Iris pigment epithelial cell (primary cell): ENCODE measurements around the gene SLA2.
"Not testable (repeated sequence)": the region's sequence is repeated elsewhere in the genome, so short reads cannot be mapped to it uniquely, and the experiment has no call there.

Experiments used
- DNase-seq: peaks from one replicate; pipeline ENCODE4 v3.0.0-alpha.2; 2011; ENCODE audit warnings: low read depth

Gene SLA2

DNA sequence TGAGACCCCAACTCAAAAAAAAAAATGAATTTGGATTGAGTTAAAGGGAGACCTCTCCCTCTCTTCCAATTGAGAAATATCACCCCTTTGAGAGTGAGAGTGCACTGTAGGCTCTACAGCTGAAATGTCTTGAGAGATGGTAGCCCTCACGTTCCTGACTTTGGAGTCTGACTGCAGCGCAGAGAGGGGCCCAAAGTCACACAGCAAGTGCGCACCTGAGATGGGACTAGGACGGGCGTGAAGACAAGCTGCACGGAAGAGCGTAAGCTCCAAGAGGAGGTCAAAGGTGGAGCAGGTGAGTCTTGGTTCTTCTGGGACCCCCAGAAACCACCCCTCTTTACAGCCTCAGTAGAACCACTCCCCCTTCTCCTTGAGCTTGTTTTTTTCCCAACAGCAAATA lies 643 bp downstream of the SLA2 start:
- no peak for DNase-seq

GRCh38 chr20:36644706-36645095 lies 1.3 kb downstream of the SLA2 start:
- DNase-seq = no peak

DNA sequence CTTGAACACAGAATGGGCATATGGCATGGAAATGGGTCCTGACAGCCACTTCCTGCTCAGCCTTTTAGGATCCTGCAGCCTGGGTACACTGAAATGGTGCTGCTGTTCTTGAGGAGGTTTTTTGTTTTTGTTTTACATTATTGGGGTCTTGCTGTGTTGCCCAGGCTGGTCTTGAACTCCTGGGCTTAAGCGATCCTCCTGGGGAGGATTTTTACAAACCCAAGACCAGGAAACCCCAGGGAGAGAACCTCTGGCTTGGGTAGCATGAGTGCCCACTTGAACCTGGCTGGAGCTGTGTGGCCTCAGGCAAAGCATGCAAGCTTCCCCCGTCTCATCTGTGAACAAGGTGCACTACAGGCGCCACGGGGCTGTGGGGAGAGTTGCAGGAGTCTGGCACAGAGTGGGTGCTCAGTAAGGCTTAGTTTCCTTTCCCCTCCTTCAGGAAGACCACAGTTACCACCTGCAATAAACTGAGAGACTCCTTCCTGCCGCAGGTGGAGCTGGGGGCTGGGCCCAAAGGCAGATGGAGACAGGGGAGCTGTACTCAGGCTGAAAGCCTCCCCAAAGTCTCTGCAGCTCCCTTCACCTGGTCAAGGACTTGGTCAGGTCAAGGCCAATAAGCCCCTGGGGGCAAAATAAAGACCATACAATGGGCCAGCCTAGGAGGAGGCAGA lies 1.8 kb downstream of the SLA2 start:
- no peak for DNase-seq

GRCh38 chr20:36642136-36642535 lies 3.9 kb downstream of the SLA2 start:
- no peak for DNase-seq

DNA sequence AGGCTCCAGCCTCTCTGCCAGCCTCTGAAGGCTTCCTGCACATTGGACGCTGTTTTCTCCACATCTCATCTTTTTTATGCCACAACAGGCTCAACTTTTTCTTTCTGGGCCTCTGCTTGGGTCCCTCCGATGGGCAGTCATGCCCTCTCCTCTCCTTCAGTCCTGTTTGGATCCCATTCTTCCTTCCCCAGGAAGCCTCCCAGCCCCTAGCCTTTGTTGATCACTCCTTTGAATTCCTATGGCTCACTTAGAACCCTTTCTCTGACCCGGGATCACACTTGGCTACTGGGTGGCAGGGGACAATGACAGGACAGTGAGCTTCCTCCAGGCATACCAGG lies 4.5 kb downstream of the SLA2 start:
- no peak for DNase-seq

- DNase-seq = not testable (repeated sequence)
Observed at GRCh38 chr20:36638876-36639400, 7.1 kb downstream of the SLA2 start.

DNA sequence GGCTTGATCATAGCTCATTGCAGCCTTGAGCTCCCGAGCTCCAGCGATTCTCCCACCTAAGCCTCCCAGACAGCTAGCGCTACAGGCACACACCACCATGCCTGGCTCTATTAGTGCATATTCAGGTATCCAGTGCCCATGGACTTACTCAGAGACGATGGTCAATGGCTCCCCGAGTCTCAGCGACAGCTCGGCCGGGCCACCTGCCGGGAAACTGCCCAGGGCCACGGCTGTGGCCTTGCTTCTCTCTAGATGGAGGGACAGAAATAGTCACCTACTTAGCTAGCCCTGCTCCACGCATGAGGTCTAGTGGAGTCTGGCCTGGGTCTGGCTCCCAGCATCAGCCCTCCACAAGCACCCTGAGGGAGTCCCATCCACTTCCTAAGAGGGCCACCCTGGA lies 11.7 kb downstream of the SLA2 start:
- DNase-seq = no peak

DNA sequence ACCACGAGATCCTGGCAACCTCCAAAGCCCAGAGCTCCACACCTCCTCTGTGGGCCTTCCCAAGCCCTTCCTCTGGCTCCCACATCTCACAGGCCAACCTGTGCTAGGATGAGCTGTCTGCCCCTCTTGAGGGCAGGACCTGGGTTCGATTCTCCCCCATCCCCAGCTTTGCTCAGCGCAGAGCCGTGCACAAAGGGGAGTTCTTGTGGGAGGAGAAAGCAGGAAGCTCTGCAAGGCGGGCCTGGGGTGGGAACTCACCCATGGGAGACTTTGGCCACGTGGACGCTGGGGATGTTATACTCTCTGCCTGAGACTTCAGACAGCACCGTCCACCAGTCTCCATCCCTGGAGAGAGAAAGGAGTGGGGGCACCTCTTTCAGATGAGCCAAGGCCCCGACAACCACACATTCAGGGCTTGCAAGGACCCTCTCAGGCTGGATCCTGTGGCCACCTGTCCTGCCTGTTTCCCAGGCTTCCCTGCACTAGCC lies 12.7 kb downstream of the SLA2 start:
- no peak for DNase-seq

DNA sequence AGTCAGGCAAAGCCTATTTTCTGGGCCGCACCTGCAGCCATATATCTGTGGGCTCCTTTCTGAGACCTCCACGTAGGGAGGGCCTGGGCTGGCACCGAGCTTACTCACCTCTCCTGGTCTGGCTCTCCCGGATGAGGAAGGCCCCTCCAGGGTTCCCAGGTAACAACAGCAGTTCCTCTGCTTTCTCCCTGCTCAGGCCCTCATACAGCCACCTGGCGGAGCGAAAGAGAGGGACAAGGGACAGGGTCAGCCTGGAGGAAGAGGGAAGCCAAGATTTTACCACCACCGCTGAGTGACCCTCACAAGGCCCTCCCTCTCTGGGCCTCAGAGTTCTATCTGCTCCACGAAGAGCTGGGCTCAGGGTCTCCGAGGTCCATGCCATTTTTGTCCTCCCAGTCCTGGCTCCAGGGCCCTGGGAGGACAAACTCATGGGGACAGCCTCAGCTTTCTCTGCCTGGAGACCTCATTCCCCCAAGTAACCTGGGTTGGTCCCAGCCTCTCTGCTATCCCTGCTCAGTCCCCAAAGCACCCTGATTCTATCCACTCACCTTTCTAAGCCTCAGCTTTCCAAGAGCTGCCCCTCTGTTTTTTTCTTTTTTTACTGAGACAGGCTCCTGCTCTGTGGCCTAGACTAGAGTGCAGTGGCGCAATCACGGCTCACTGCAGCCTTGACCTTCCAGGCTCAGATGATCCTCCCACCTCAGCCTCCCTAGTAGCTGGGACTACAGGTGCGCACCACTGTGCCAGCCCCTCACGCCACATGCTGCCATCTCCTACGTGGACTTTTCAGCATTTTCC lies 13.3 kb downstream of the SLA2 start:
- no peak for DNase-seq

DNA sequence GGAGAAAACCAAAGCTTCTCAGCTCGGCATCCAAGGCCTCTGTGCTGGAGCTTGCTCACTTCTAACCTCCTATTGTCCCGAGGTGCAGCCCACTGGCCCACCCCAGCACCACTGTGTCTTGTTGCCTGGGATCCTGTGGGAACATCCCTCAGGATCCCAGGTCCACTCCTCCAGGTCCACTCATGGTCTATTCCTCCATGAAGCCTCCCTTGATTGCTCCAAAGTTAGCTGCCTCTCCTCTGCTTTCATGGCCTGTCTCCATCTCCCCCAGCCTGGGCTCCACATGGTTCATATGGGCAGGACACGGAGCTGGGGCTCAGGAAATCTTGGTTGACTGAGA lies 13.9 kb downstream of the SLA2 start:
- DNase-seq = no peak

GRCh38 chr20:36631646-36632045 lies 14.3 kb downstream of the SLA2 start:
- peak; percentile 16 for DNase-seq

DNA sequence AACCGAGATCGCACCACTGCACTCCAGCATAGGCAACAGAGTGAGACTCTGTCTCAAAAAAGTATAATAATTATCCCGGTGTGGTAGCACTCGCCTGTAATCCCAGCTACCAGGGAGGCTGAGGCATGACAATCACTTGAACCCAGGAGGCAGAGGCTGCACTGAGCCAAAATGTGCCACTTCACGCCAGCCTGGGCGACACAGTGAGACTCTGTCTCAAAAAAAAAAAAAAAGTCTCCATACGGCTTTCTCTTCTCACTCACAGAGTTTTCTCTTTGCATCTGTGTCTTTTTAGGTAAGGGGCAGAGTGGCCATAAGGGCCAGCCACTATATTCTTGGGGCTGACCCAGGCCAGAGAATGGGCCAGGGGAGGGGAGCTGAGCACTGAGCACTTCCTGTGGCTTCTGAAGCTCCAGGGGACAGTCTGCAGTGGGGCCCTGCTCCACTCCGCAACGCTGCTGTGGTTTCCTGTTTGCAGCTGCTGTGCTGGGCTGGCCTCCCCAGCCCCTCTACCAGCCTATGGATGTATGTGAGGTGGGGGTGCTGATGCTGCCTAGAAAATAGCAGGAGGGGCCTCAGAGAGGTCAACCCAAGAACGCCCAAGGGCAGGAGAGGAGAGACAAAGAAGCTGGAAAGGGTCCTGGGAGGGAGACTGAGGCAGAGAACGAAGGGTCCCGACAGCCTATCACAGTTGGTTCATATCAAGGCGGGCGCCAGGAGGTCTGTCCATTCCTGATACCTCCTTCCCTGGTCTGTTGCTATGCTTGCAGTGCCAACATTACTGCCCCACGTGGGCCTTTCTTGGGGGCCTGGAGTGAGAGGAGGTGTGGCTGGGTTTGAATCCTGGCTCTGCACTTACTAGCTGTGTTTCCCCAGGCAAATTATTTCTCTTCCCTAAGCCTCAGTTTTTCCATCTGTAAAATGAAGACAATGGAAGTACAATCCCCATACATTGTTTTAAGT lies 16.0 kb downstream of the SLA2 start:
- peak; percentile 14 for DNase-seq

- DNase-seq = no peak
Observed at GRCh38 chr20:36628076-36628475, 17.9 kb downstream of the SLA2 start.

GRCh38 chr20:36624944-36625324 lies 21.1 kb downstream of the SLA2 start:
- no peak for DNase-seq

- no peak for DNase-seq
Observed at GRCh38 chr20:36624068-36624943, 21.7 kb downstream of the SLA2 start.

DNA sequence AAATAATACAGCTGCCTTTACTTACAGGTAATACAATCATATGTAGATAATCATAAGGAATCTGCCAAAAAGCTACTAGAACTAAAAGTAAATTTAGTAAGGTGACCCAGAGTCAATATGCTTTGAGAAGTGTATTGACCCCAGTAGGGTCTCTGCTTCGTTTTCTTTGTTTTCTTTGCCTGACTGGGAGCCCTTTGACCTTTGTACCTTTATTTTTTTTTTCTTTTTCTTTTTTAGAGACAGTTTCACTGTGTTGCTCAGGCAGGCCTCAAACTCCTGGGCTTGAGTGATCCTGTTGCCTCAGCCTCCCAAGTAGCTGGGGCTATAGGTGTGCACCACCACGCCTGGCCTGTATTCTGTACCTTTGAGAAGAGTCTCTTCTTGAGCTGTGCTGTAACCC lies 22.6 kb downstream of the SLA2 start:
- no peak for DNase-seq

- no peak for DNase-seq
Observed at GRCh38 chr20:36620917-36621316, 25.1 kb downstream of the SLA2 start.

DNA sequence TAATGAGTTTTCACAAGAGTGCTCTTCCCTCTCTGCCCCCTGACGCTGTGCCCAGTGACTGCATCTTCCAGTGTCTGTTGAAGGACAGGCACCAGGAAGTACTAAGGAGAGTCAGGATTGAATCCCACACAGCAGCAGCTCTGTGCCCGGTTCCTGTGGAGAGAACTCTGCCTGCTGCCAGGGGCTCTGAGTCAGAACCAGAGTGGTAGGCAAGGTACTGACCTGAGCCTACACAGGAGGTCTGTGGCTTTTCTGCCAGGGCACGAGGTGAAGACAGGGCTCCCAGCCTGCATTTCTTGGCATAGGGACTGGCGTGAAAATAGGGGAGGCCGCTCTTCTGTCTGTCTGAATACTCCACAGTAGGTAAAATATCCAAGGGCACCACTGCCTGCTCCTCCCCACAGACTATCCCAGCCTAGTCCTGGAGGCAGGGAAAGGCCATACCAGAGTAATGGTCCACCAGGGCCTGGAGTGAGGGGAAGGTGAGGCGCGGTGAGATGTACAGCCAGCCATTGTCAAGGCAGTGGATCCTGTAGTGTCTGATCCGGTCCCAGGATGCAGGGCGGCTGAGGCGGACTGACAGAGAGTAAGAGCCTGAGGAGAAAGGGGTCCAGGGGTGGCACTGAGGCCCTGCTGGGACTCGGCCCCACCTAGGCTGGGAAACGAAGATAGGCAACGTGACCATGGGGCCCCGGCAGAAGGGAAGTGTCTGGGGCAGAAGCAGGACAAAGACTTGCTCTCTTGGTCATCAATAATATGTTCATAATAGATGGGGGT lies 31.0 kb downstream of the SLA2 start:
- peak; percentile 21 for DNase-seq

GRCh38 chr20:36613974-36614373 lies 32.0 kb downstream of the SLA2 start:
- DNase-seq = no peak

GRCh38 chr20:36611625-36612024 lies 34.4 kb downstream of the SLA2 start:
- no peak for DNase-seq

GRCh38 chr20:36608388-36608728 lies 37.6 kb downstream of the SLA2 start:
- DNase-seq = not testable (repeated sequence)
